Activated CD8-positive, alpha-beta memory T cell treated with anti-CD3 and anti-CD28 coated beads, Interleukin-2, amount 10 ng/mL, durations not matched to agents 7 days and 5 days (primary cell): ENCODE measurements around the gene KIAA0513. TPM values are rescaled to one million over a fixed set of nuclear protein-coding genes. Genes with fewer than 3 reads are reported as not detected.
"Not testable (repeated sequence)": the region's sequence is repeated elsewhere in the genome, so short reads cannot be mapped to it uniquely, and the experiment has no call there.

Experiments
- ATAC-seq: fragments of 150-1000 bp; cut with Tn5 transposase; one replicate; pipeline ENCODE4 v1.10.0; 2021; ENCODE audit warnings: moderate library complexity
- CTCF ChIA-PET: fragments of 350-600 bp; sonication (Branson Sonifier 250); formaldehyde crosslinking; loops from one replicate; lab custom pipeline; 2021; ENCODE audit warnings: antibody characterized with exemption; lab: Charles Lee
- DNase-seq: peaks from one replicate; pipeline ENCODE4 v3.0.0-alpha.2; 2020
- H3K27ac Mint-ChIP-seq: one replicate; pipeline ENCODE4 v1.8.0; 2021; ENCODE audit warnings: mild to moderate bottlenecking, mixed read lengths
- H3K27me3 Mint-ChIP-seq: one replicate; pipeline ENCODE4 v1.8.0; 2021; ENCODE audit warnings: mixed read lengths
- H3K36me3 Mint-ChIP-seq: one replicate; pipeline ENCODE4 v1.8.0; 2021; ENCODE audit warnings: mild to moderate bottlenecking, mixed read lengths
- H3K4me1 Mint-ChIP-seq: one replicate; pipeline ENCODE4 v1.8.0; 2021; ENCODE audit warnings: mixed read lengths
- H3K4me3 Mint-ChIP-seq: one replicate; pipeline ENCODE4 v1.8.0; 2021; ENCODE audit warnings: mild to moderate bottlenecking, moderate library complexity, mixed read lengths
- H3K9me3 Mint-ChIP-seq: one replicate; pipeline ENCODE4 v1.8.0; 2022; ENCODE audit warnings: low read depth, mixed read lengths
- total RNA-seq, 2 experiments: library from RNA; stranded (reverse); gene quantifications; one replicate each; pipeline ENCODE4 v1.2.3, GENCODE V29; 2021

KIAA0513 gene
- total RNA-seq, 2 experiments from 2014 or later = 7.9 to 9.6 TPM

GRCh38 chr16:85051067-85051581, 23.5 kb downstream of the KIAA0513 start:
- CTCF ChIA-PET = interaction anchor here (1.5 kb wide), 1 partner anchor 35 kb away, joined by 4 read pairs; no protein-coding TSS in a partner anchor
- ATAC-seq (no peak), DNase-seq (no peak)
- H3K27me3 Mint-ChIP-seq = no peaks in the 10 kb centered on the region
- H3K4me1 Mint-ChIP-seq = peaks cover 19% of the 10 kb centered on the region
- H3K9me3 Mint-ChIP-seq = no peaks in the 10 kb centered on the region
- no peak overlapping the region for H3K27ac Mint-ChIP-seq
- peaks cover 4% of the 10 kb centered on the region for H3K36me3 Mint-ChIP-seq
- H3K4me3 Mint-ChIP-seq = no peak overlapping the region

DNA sequence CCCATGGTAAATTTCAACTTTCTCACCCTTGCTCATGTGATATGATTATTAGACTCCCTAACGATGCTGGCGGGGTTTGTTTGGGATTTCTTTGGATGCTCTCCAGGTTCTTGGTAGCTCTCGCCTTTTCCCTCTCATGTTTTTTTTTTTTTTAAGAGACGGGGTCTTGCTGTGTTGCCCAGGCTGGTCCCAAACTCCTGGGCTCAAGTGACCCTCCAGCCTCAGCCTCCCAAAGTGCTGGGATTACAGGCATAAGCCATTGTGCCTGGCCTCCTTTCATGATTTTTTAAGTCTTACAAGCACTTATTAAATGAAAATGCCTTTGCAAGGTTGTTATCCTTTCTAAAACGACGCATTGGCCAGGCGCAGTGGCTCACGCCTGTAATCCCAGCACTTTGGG, 24.1 kb downstream of the KIAA0513 start:
- Mint-ChIP-seq H3K36me3 (peaks cover 4% of the 10 kb centered on the region), H3K4me3 (no peak overlapping the region), H3K27ac (no peak overlapping the region), H3K27me3 (no peaks in the 10 kb centered on the region), H3K9me3 (no peaks in the 10 kb centered on the region), H3K4me1 (peaks cover 24% of the 10 kb centered on the region)
- ATAC-seq (no peak), DNase-seq (no peak)
- CTCF ChIA-PET = interaction anchor here (1.6 kb wide), 1 partner anchor 23 kb away, joined by 5 read pairs; no protein-coding TSS in a partner anchor

GRCh38 chr16:85052536-85052935, 24.9 kb downstream of the KIAA0513 start:
- DNase-seq = no peak
- ATAC-seq = no peak
- CTCF ChIA-PET = interaction anchor here (1.6 kb wide), 1 partner anchor 24 kb away, joined by 5 read pairs; no protein-coding TSS in a partner anchor
- no peaks in the 10 kb centered on the region for H3K9me3 Mint-ChIP-seq
- peaks cover 32% of the 10 kb centered on the region for H3K4me1 Mint-ChIP-seq
- H3K36me3 Mint-ChIP-seq = peaks cover 4% of the 10 kb centered on the region
- H3K4me3 Mint-ChIP-seq = no peak overlapping the region
- no peak overlapping the region for H3K27ac Mint-ChIP-seq
- no peaks in the 10 kb centered on the region for H3K27me3 Mint-ChIP-seq

GRCh38 chr16:85054321-85054720, 26.7 kb downstream of the KIAA0513 start:
- not testable (repeated sequence) for DNase-seq, H3K9me3 Mint-ChIP-seq, ATAC-seq, H3K27me3 Mint-ChIP-seq, H3K4me3 Mint-ChIP-seq, H3K36me3 Mint-ChIP-seq, H3K27ac Mint-ChIP-seq
- CTCF ChIA-PET = interaction anchor here (1.1 to 2.0 kb wide), 3 partner anchors 8 to 43 kb away, joined by 5 to 11 read pairs (median 6); partner anchors contain the start of gene ZDHHC7
- peaks cover 33% of the 10 kb centered on the region for H3K4me1 Mint-ChIP-seq

DNA sequence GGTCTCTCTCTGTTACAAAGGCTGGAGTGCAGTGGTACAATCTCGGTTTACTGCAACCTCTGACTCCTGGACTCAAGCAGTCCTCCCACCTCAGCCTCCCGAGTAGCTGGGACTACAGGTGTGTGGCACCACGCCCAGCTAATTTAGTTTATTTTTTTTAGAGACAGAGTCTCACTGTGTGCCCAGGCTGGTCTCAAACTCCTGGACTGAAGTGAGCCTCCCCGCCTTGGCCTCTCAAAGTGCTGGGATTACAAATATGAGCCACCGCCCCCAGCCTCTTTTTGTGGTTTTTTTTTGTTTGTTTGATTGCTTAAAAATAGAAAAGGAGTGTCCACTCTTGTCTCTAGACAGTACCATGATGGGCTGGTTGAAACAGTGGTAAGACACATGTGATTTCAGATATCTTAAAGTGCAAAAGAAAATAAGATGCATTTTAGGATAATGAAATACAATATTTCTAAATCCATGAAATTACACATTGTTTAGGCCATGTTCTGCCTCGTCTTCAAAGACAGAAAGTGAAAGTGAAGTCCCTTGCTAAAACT, 27.4 kb downstream of the KIAA0513 start:
- no peaks in the 10 kb centered on the region for H3K9me3 Mint-ChIP-seq
- H3K27me3 Mint-ChIP-seq = no peaks in the 10 kb centered on the region
- ATAC-seq (no peak), DNase-seq (no peak)
- peak overlapping the region; percentile 57 for H3K4me3 Mint-ChIP-seq
- CTCF ChIA-PET = interaction anchor here (1.1 to 3.3 kb wide), 9 partner anchors 9 to 198 kb away, joined by 3 to 18 read pairs (median 6); partner anchors contain the start of genes KIAA0513 and ZDHHC7
- peaks cover 4% of the 10 kb centered on the region for H3K36me3 Mint-ChIP-seq
- peaks cover 33% of the 10 kb centered on the region for H3K4me1 Mint-ChIP-seq
- H3K27ac Mint-ChIP-seq = peak overlapping the region; percentile 91

- peak; percentile 94 for ATAC-seq
- peak overlapping the region; percentile 57 for H3K4me3 Mint-ChIP-seq
- peak; percentile 96 for DNase-seq
- peaks cover 4% of the 10 kb centered on the region for H3K36me3 Mint-ChIP-seq
- H3K4me1 Mint-ChIP-seq = peaks cover 33% of the 10 kb centered on the region
- peak overlapping the region; percentile 91 for H3K27ac Mint-ChIP-seq
- CTCF ChIA-PET = interaction anchor here (0.9 to 3.3 kb wide), 10 partner anchors 9 to 197 kb away, joined by 3 to 18 read pairs (median 6); partner anchors contain the start of genes KIAA0513 and ZDHHC7
- no peaks in the 10 kb centered on the region for H3K27me3 Mint-ChIP-seq
- no peaks in the 10 kb centered on the region for H3K9me3 Mint-ChIP-seq
These were observed 28.1 kb downstream of the KIAA0513 start for GRCh38 chr16:85055493-85056210.

GRCh38 chr16:85056211-85056748, 28.7 kb downstream of the KIAA0513 start:
- H3K36me3 Mint-ChIP-seq = peaks cover 4% of the 10 kb centered on the region
- DNase-seq (no peak), ATAC-seq (no peak)
- CTCF ChIA-PET = interaction anchor here (0.9 to 3.3 kb wide), 8 partner anchors 20 to 197 kb away, joined by 3 to 18 read pairs (median 6); partner anchors contain the start of genes KIAA0513 and ZDHHC7
- H3K4me3 Mint-ChIP-seq = peak overlapping the region; percentile 57
- no peaks in the 10 kb centered on the region for H3K27me3 Mint-ChIP-seq
- H3K4me1 Mint-ChIP-seq = peaks cover 33% of the 10 kb centered on the region
- H3K9me3 Mint-ChIP-seq = no peaks in the 10 kb centered on the region
- H3K27ac Mint-ChIP-seq = peak overlapping the region; percentile 91

- no peaks in the 10 kb centered on the region for H3K9me3 Mint-ChIP-seq
- no peak overlapping the region for H3K4me3 Mint-ChIP-seq
- no peaks in the 10 kb centered on the region for H3K27me3 Mint-ChIP-seq
- CTCF ChIA-PET = interaction anchor here (1.0 to 3.3 kb wide), 3 partner anchors 15 to 57 kb away, joined by 3 to 18 read pairs (median 7); no protein-coding TSS in a partner anchor
- peaks cover 33% of the 10 kb centered on the region for H3K4me1 Mint-ChIP-seq
- H3K36me3 Mint-ChIP-seq = peaks cover 4% of the 10 kb centered on the region
- no peak overlapping the region for H3K27ac Mint-ChIP-seq
- DNase-seq (no peak), ATAC-seq (no peak)
These were observed 29.8 kb downstream of the KIAA0513 start for GRCh38 chr16:85057212-85057889.

DNA sequence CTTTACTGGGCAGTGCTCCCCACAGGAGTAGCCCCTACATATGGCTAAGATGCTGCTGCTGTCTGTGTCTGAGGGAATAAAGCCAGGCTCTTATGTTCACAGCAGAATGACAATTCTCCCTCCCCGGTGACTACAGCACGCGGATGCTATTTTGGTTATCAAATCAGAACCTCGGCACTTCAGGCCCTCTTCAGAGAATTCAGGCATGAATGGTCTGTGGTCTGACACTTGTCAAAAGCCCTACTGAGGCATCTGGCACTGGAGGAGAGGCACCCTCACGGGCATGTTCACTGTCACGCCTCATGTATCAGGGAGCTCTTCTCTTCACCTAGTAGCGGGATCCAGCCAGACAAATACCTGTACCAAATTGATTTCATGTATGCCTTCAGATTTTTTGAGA, 30.4 kb downstream of the KIAA0513 start:
- H3K27ac Mint-ChIP-seq = no peak overlapping the region

GRCh38 chr16:85058909-85059308, 31.3 kb downstream of the KIAA0513 start:
- CTCF ChIA-PET = interaction anchor here (0.9 kb wide), 1 partner anchor 88 kb away, joined by 3 read pairs; no protein-coding TSS in a partner anchor
- Mint-ChIP-seq H3K4me1 (peaks cover 33% of the 10 kb centered on the region), H3K4me3 (no peak overlapping the region), H3K36me3 (no peaks in the 10 kb centered on the region), H3K9me3 (no peaks in the 10 kb centered on the region), H3K27ac (no peak overlapping the region), H3K27me3 (no peaks in the 10 kb centered on the region)
- DNase-seq (no peak), ATAC-seq (no peak)

More for the DNA sequence above, 30.4 kb downstream of the KIAA0513 start:
- Mint-ChIP-seq H3K4me3 (no peak overlapping the region), H3K36me3 (peaks cover 4% of the 10 kb centered on the region), H3K9me3 (no peaks in the 10 kb centered on the region), H3K4me1 (peaks cover 33% of the 10 kb centered on the region), H3K27me3 (no peaks in the 10 kb centered on the region)
- DNase-seq (no peak), ATAC-seq (no peak)
- CTCF ChIA-PET = interaction anchor here (1.0 to 3.3 kb wide), 2 partner anchors 14 to 29 kb away, joined by 3 to 18 read pairs; no protein-coding TSS in a partner anchor

- no peaks in the 10 kb centered on the region for H3K27me3 Mint-ChIP-seq
- ATAC-seq = no peak
- CTCF ChIA-PET = no interaction called here
- H3K4me3 Mint-ChIP-seq = no peak overlapping the region
- no peaks in the 10 kb centered on the region for H3K9me3 Mint-ChIP-seq
- no peak for DNase-seq
- peaks cover 13% of the 10 kb centered on the region for H3K4me1 Mint-ChIP-seq
- no peak overlapping the region for H3K27ac Mint-ChIP-seq
- no peaks in the 10 kb centered on the region for H3K36me3 Mint-ChIP-seq
These were observed 34.0 kb downstream of the KIAA0513 start for GRCh38 chr16:85061566-85061965.

GRCh38 chr16:85062323-85062722, 34.7 kb downstream of the KIAA0513 start:
- Mint-ChIP-seq H3K4me1 (peaks cover 5% of the 10 kb centered on the region), H3K36me3 (no peaks in the 10 kb centered on the region)
- CTCF ChIA-PET = no interaction called here

More at GRCh38 chr16:85062323-85062722, 34.7 kb downstream of the KIAA0513 start:
- Mint-ChIP-seq H3K9me3 (no peaks in the 10 kb centered on the region), H3K27me3 (no peaks in the 10 kb centered on the region), H3K4me3 (no peak overlapping the region), H3K27ac (no peak overlapping the region)
- no peak for ATAC-seq
- no peak for DNase-seq
